Measurements from ENCODE around the gene NID1.
A peak's percentile ranks its signal among the peaks of the same experiment; 100 is the strongest.

NID1 gene

GRCh38 chr1:236067854-236068454, 3.1 kb upstream of the NID1 start:
- Mint-ChIP-seq H3K27ac (ENCODE audit: low read depth) (no peak overlapping the region), H3K9me3 (no peaks in the 10 kb centered on the region), H3K4me1 (peaks cover 16% of the 10 kb centered on the region), H3K4me3 (no peak overlapping the region), H3K36me3 (ENCODE audit: insufficient read depth) (peaks cover 3% of the 10 kb centered on the region), H3K27me3 (peaks cover 9% of the 10 kb centered on the region)
- DNase-seq (ENCODE audit: low spot score in 2 of 2) (no peak), ATAC-seq (replicated peaks; ENCODE audit: extremely low read depth, poor library complexity, severe bottlenecking) (no peak)

DNA sequence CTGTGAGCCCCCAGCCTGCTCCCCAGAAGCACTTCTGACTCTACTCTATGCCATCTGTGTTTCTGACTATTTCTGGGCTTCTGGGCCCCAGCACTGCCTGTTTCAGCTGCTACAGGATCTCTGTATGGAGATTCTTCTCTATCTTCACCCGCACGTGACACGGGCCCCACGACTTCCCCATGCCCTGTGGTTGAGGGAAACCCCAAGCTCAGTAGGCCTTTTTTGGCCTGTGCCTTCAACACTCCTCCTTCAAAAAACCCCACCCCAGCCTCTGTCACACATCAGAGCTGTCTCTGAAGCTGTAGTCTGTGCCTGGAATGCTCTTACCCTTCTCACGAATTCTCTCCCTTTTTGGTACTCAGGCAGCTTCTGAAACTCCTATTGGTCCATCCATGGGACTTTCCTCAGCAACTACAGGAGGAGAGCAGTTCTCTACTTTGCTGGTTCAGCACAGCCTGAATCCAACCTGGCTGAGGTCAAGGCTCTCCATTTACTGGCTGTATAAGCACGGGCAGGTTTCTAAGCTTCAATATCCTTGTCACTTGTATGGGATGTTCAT, 2.0 kb upstream of the NID1 start:
- Mint-ChIP-seq H3K9me3 (no peaks in the 10 kb centered on the region), H3K27ac (ENCODE audit: low read depth) (no peak overlapping the region), H3K4me3 (no peak overlapping the region), H3K4me1 (peaks cover 16% of the 10 kb centered on the region), H3K27me3 (peaks cover 9% of the 10 kb centered on the region), H3K36me3 (ENCODE audit: insufficient read depth) (peaks cover 1% of the 10 kb centered on the region)
- ATAC-seq (replicated peaks; ENCODE audit: extremely low read depth, poor library complexity, severe bottlenecking), result peak; percentile 95
- DNase-seq (ENCODE audit: low spot score in 2 of 2), result peak; percentile 40 to 66

DNA sequence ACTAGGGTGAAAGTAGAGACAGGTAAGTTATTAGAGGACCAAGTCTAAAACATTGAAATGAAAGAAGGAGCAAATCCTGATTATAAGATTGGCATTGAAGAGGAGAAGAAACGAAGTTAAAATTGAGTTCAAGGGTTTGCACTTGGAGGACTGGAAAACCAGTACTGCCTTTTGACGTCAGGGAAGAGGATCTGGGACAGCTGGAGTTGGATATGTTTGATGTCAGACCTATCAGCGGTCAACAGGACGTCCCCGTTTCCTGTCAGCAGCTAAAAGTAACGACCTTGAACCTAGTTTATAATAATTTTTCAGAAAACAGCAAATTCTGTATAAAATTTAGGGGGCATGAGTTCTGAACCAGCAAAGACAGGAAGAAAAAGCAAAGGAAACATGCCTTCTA, 1.2 kb upstream of the NID1 start:
- Mint-ChIP-seq H3K4me1 (peaks cover 16% of the 10 kb centered on the region), H3K36me3 (ENCODE audit: insufficient read depth) (peaks cover 2% of the 10 kb centered on the region), H3K27ac (ENCODE audit: low read depth) (no peak overlapping the region), H3K4me3 (peak overlapping the region; percentile 70), H3K27me3 (peaks cover 9% of the 10 kb centered on the region), H3K9me3 (no peaks in the 10 kb centered on the region)
- no peak for DNase-seq (ENCODE audit: low spot score in 2 of 2)
- ATAC-seq (replicated peaks; ENCODE audit: extremely low read depth, poor library complexity, severe bottlenecking), result no peak

GRCh38 chr1:236065509-236066005, 667 bp upstream of the NID1 start:
- no peak for DNase-seq (ENCODE audit: low spot score in 2 of 2)
- no peak overlapping the region for H3K27ac Mint-ChIP-seq (ENCODE audit: low read depth)
- peaks cover 2% of the 10 kb centered on the region for H3K36me3 Mint-ChIP-seq (ENCODE audit: insufficient read depth)
- peaks cover 16% of the 10 kb centered on the region for H3K4me1 Mint-ChIP-seq
- peaks cover 9% of the 10 kb centered on the region for H3K27me3 Mint-ChIP-seq
- peak overlapping the region; percentile 70 for H3K4me3 Mint-ChIP-seq
- no peaks in the 10 kb centered on the region for H3K9me3 Mint-ChIP-seq
- no peak for ATAC-seq (replicated peaks; ENCODE audit: extremely low read depth, poor library complexity, severe bottlenecking)

- H3K27me3 Mint-ChIP-seq, result peaks cover 9% of the 10 kb centered on the region
- no peak for DNase-seq (ENCODE audit: low spot score in 2 of 2)
- peaks cover 2% of the 10 kb centered on the region for H3K36me3 Mint-ChIP-seq (ENCODE audit: insufficient read depth)
- no peak for ATAC-seq (replicated peaks; ENCODE audit: extremely low read depth, poor library complexity, severe bottlenecking)
- H3K4me1 Mint-ChIP-seq, result peaks cover 16% of the 10 kb centered on the region
- H3K27ac Mint-ChIP-seq (ENCODE audit: low read depth), result no peak overlapping the region
- H3K4me3 Mint-ChIP-seq, result peak overlapping the region; percentile 70
- H3K9me3 Mint-ChIP-seq, result no peaks in the 10 kb centered on the region
Observed at GRCh38 chr1:236063919-236064673, 794 bp downstream of the NID1 start.

DNA sequence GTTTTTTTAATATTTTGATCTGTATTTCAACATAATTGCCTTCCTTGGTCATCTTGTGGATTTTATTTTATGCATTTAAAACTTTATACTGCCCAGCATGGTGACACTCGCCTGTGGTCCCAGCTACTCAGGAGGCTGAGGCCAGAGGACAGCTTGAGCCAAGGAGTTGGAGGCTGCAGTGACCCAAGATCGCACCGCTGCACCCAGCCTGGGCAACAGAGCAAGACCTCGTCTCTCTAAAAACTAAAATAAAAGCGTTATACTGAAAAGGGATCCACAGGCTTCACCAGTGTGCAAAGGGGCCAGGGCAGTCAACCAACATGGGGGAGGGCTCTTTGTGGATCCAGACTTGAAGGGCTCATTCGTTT, 1.4 kb downstream of the NID1 start:
- H3K4me1 Mint-ChIP-seq, result peaks cover 20% of the 10 kb centered on the region
- peaks cover 2% of the 10 kb centered on the region for H3K36me3 Mint-ChIP-seq (ENCODE audit: insufficient read depth)
- H3K9me3 Mint-ChIP-seq, result no peaks in the 10 kb centered on the region
- peak overlapping the region; percentile 70 for H3K4me3 Mint-ChIP-seq
- H3K27ac Mint-ChIP-seq (ENCODE audit: low read depth), result no peak overlapping the region
- DNase-seq (ENCODE audit: low spot score in 2 of 2) (no peak), ATAC-seq (replicated peaks; ENCODE audit: extremely low read depth, poor library complexity, severe bottlenecking) (no peak)
- peaks cover 9% of the 10 kb centered on the region for H3K27me3 Mint-ChIP-seq

- ATAC-seq (replicated peaks; ENCODE audit: extremely low read depth, poor library complexity, severe bottlenecking) (no peak), DNase-seq (ENCODE audit: low spot score in 2 of 2) (no peak)
- Mint-ChIP-seq H3K4me1 (peaks cover 10% of the 10 kb centered on the region), H3K9me3 (no peaks in the 10 kb centered on the region), H3K27me3 (no peaks in the 10 kb centered on the region), H3K36me3 (ENCODE audit: insufficient read depth) (peaks cover 2% of the 10 kb centered on the region), H3K4me3 (no peak overlapping the region), H3K27ac (ENCODE audit: low read depth) (no peak overlapping the region)
Observed at GRCh38 chr1:236060286-236060685, 4.6 kb downstream of the NID1 start.

GRCh38 chr1:236059011-236059410, 5.9 kb downstream of the NID1 start:
- no peak for ATAC-seq (replicated peaks; ENCODE audit: extremely low read depth, poor library complexity, severe bottlenecking)
- Mint-ChIP-seq H3K9me3 (no peaks in the 10 kb centered on the region), H3K27ac (ENCODE audit: low read depth) (no peak overlapping the region), H3K36me3 (ENCODE audit: insufficient read depth) (peaks cover 2% of the 10 kb centered on the region), H3K27me3 (no peaks in the 10 kb centered on the region), H3K4me1 (peaks cover 10% of the 10 kb centered on the region), H3K4me3 (no peak overlapping the region)
- no peak for DNase-seq (ENCODE audit: low spot score in 2 of 2)

- no peak overlapping the region for H3K27ac Mint-ChIP-seq (ENCODE audit: low read depth)
- H3K36me3 Mint-ChIP-seq (ENCODE audit: insufficient read depth), result peaks cover 2% of the 10 kb centered on the region
- ATAC-seq (replicated peaks; ENCODE audit: extremely low read depth, poor library complexity, severe bottlenecking), result peak; percentile 36
- H3K27me3 Mint-ChIP-seq, result no peaks in the 10 kb centered on the region
- H3K9me3 Mint-ChIP-seq, result no peaks in the 10 kb centered on the region
- peaks cover 10% of the 10 kb centered on the region for H3K4me1 Mint-ChIP-seq
- no peak overlapping the region for H3K4me3 Mint-ChIP-seq
- no peak for DNase-seq (ENCODE audit: low spot score in 2 of 2)
Observed at GRCh38 chr1:236058141-236058934, 6.6 kb downstream of the NID1 start.

DNA sequence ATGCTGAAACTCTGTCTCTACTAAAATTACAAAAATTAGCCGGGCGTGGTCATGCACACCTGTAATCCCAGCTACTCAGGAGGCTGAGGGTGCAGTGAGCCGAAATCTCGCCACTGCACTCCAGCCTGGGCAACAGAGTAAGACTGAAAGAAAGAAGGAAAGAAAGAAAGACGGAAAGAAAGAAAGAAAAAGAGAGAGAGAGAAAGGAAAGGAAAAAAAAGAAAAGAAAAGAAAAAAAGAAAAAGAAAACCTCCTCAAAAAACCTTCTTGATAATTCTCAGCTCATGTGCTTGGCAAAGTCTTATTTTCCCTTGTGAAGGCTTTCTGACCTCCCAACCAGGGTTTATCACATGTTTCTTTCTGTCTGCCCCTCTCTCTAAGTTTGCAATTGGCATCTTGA, 7.3 kb downstream of the NID1 start:
- no peak for ATAC-seq (replicated peaks; ENCODE audit: extremely low read depth, poor library complexity, severe bottlenecking)
- Mint-ChIP-seq H3K36me3 (ENCODE audit: insufficient read depth) (peaks cover 2% of the 10 kb centered on the region), H3K27me3 (no peaks in the 10 kb centered on the region), H3K4me3 (no peak overlapping the region), H3K4me1 (peaks cover 10% of the 10 kb centered on the region), H3K27ac (ENCODE audit: low read depth) (no peak overlapping the region), H3K9me3 (no peaks in the 10 kb centered on the region)
- no peak for DNase-seq (ENCODE audit: low spot score in 2 of 2)

- Mint-ChIP-seq H3K27me3 (no peaks in the 10 kb centered on the region), H3K9me3 (no peaks in the 10 kb centered on the region), H3K36me3 (ENCODE audit: insufficient read depth) (no peaks in the 10 kb centered on the region), H3K4me3 (no peak overlapping the region), H3K27ac (ENCODE audit: low read depth) (no peak overlapping the region), H3K4me1 (no peaks in the 10 kb centered on the region)
- DNase-seq (ENCODE audit: low spot score in 2 of 2) (no peak), ATAC-seq (replicated peaks; ENCODE audit: extremely low read depth, poor library complexity, severe bottlenecking) (no peak)
Observed at GRCh38 chr1:236052232-236052993, 12.5 kb downstream of the NID1 start.

DNA sequence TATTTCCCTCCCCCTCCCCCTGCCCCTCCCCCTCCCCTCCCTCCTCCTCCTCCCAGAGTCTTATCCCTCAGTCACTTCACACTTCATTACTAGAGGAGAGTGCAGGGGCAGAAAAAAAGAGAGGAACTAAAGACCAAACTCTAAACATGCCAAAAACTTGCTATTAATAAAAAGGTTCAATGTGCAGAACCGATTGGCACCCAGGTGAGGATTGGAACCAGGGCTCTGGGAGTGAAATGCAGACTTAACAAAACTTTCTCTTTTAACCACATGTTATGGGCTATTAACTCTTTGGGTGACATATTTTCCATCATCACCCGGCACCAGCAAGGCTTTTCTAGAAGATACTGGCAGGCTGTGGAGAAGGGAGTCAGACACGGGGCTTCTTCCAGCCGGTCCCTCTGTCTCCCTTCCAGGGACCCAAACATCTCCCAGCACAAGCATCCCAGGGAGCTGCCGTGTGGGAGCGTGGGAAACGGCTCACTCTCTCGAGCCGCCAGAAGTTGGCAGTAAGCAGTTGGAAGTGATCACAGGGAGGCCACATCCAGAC, 13.6 kb downstream of the NID1 start:
- no peaks in the 10 kb centered on the region for H3K9me3 Mint-ChIP-seq
- no peak for DNase-seq (ENCODE audit: low spot score in 2 of 2)
- H3K4me1 Mint-ChIP-seq, result no peaks in the 10 kb centered on the region
- H3K27me3 Mint-ChIP-seq, result no peaks in the 10 kb centered on the region
- peak overlapping the region; percentile 35 for H3K27ac Mint-ChIP-seq (ENCODE audit: low read depth)
- no peaks in the 10 kb centered on the region for H3K36me3 Mint-ChIP-seq (ENCODE audit: insufficient read depth)
- no peak for ATAC-seq (replicated peaks; ENCODE audit: extremely low read depth, poor library complexity, severe bottlenecking)
- no peak overlapping the region for H3K4me3 Mint-ChIP-seq

All from central memory CD8-positive, alpha-beta T cell (primary cell).